Heart right ventricle (tissue), 16 donors: Measurements from ENCODE around the gene PARK7. TPM values are rescaled to one million over a fixed set of nuclear protein-coding genes. Genes with fewer than 3 reads are reported as not detected.

Experiments
- ATAC-seq, 8 donors: fragments of 200-7000 bp; cut with Tn5 transposase; one replicate each; pipeline ENCODE4 v1.9.1; 2020; ENCODE audit warnings: mild to moderate bottlenecking in 8 of 8, moderate library complexity in 8 of 8, moderate number of reproducible peaks in 1 of 8
- DNase-seq, 2 donors: peaks; one replicate each; pipeline ENCODE4 v3.0.0-alpha.2; 2020
- H3K27ac ChIP-seq, 10 donors: fragments of 200-600 bp; sonication (generic) in 2 of 10; one replicate each; pipeline versions ENCODE4 v1.5.0 to v1.8.0; 2020 to 2022; ENCODE audit warnings: mild to moderate bottlenecking in 3 of 10
- H3K27me3 ChIP-seq, 7 donors: fragments of 200-600 bp; one replicate each; pipeline ENCODE4 v1.8.0; 2021 to 2022; ENCODE audit warnings: mild to moderate bottlenecking in 2 of 7
- H3K36me3 ChIP-seq, 9 donors: fragments of 200-600 bp; sonication (generic) in 1 of 9; one replicate each; pipeline versions ENCODE4 v1.5.0 to v1.8.0; 2020 to 2022; ENCODE audit warnings: mild to moderate bottlenecking in 2 of 9
- H3K4me1 ChIP-seq, 9 donors: fragments of 200-600 bp; sonication (generic) in 1 of 9; one replicate each; pipeline versions ENCODE4 v1.5.0 to v1.8.0; 2020 to 2022; ENCODE audit warnings: mild to moderate bottlenecking in 4 of 9
- H3K4me3 ChIP-seq, 10 donors: fragments of 200-600 bp; sonication (generic) in 2 of 10; one replicate each; pipeline versions ENCODE4 v1.5.0 to v1.8.0; 2020 to 2022; ENCODE audit warnings: mild to moderate bottlenecking in 7 of 10, moderate library complexity in 2 of 10
- H3K9me3 ChIP-seq, 11 donors: fragments of 200-600 bp in 10 of 11; sonication (generic) in 2 of 11; one replicate each; pipeline versions ENCODE4 v1.5.0 to v1.8.0; 2013 to 2022; ENCODE audit warnings: mild to moderate bottlenecking in 2 of 11, control low read depth in 1 of 11, moderate library complexity in 1 of 11
- CTCF ChIP-seq, 9 donors: fragments of 200-600 bp; sonication (generic) in 2 of 9; IDR thresholded peaks; one replicate each; pipeline versions ENCODE4 v1.5.0 to v1.8.0; 2021 to 2022; ENCODE audit warnings: antibody characterized with exemption in 9 of 9, mild to moderate bottlenecking in 5 of 9, moderate library complexity in 1 of 9
- WGBS, 2 donors: extraction: QIAGEN DNeasy Blood & Tissue Kit; methylation state at CpG; one replicate each; pipeline ENCODE4 v1.1.7; 2013; ENCODE audit warnings: inconsistent platforms in 1 of 2; 5-methylcytosine and 5-hydroxymethylcytosine counted together
- intact Hi-C, 10 donors: fragments of 100-400 bp; cut with DNase I; formaldehyde crosslinking; loops; one replicate each; pipeline versions ENCODE4 v1.11.1 to v1.14.2; 2022
- polyA plus RNA-seq, 2 donors: library from polyadenylated mRNA; stranded (reverse); fragments of 200-250 nt; gene quantifications; one replicate each; pipeline ENCODE4 v1.2.3, GENCODE V29; 2013
- total RNA-seq, 10 donors: library from RNA; stranded (reverse); fragmentation: NEBNext Ultra II Directional in 3 of 10; extraction: Animal tissue kit (Norgen Biotek cat#: 25700) in 3 of 10; gene quantifications; one replicate each; pipeline versions ENCODE4 v1.2.1 to v1.2.4, GENCODE V29; 2021 to 2023
- donor health status: Arrhythmogenic right ventricular cardiomyopathy.
- donor health status: ischemic (EF 13 %, LVEDD 7.1; RV severe dilation, severe dysfunction).
- donor health status: healthy with polysubstance abuse.
- donor health status: DM: no; HTN: yes; CAD: no.
- donor health status: DM: no; HTN: no; CAD: no.
- donor health status: ischemic (EF 25% LVEDD 6.9; RV normal size, moderate dysfunction).
- donor health status: ischemic (EF 25% LVEDD 5.7; RV mildly dilated, moderate dysfunction).
- donor health status: healthy.
- donor health status: DM: yes; HTN: yes; CAD: no.
- donor health status: Ischemic cardiomyopathy.
- donor health status: ischemic (EF 35%, LVEDD 5.7; RV mildly dilated, moderate dysfunction).
- donor health status: nonischemic (EF 11% LVEDD 7.7; RV severe dilation, severe dysfunction).
- donor health status: DM: yes; HTN: yes; CAD: no.
- donor health status: PGD.
- donor health status: ischemic (EF 29% LVEDD 5.4; RV normal size, mild dysfunction).
- donor health status: nonischemic (EF 23%, LVEDD 6.1; RV moderate dilation, normal function).

PARK7 gene
- total and polyA plus RNA-seq, 12 donors: 322 to 462 (median 353) TPM

GRCh38 chr1:7931446-7931812 lies 30.1 kb upstream of the PARK7 start:
- H3K27me3 ChIP-seq: peaks cover 0 to 75% (median 32%) of the 10 kb centered on the region in 7 donors
- no peak for TF ChIP-seq CTCF (IDR thresholded peaks at IDR 0.05)
- no peak overlapping the region for H3K4me3 ChIP-seq
- WGBS, 2 donors: 76 to 79% methylated on average over 2 of the region's 2 CpGs
- no peaks in the 10 kb centered on the region for H3K4me1 ChIP-seq
- H3K27ac ChIP-seq: peak overlapping the region in 1 of 10 donors; percentile 2
- no peaks in the 10 kb centered on the region for H3K36me3 ChIP-seq
- ATAC-seq: no peak
- no peaks in the 10 kb centered on the region for H3K9me3 ChIP-seq
- intact Hi-C loops: no loop called here
- no peak for DNase-seq

- H3K4me1 ChIP-seq: no peaks in the 10 kb centered on the region
- intact Hi-C loops: no loop called here
- WGBS, 2 donors: 76 to 80% methylated on average over 15 of the region's 15 CpGs
- H3K27ac ChIP-seq: no peak overlapping the region
- no peak overlapping the region for H3K4me3 ChIP-seq
- no peaks in the 10 kb centered on the region for H3K36me3 ChIP-seq
- no peak for TF ChIP-seq CTCF (IDR thresholded peaks at IDR 0.05)
- DNase-seq (no peak), ATAC-seq (no peak)
- H3K27me3 ChIP-seq: peaks cover 0 to 75% (median 31%) of the 10 kb centered on the region in 7 donors
- H3K9me3 ChIP-seq: no peaks in the 10 kb centered on the region
These were observed 28.9 kb upstream of the PARK7 start for GRCh38 chr1:7932524-7933138.

GRCh38 chr1:7938070-7938469 lies 23.4 kb upstream of the PARK7 start:
- ATAC-seq (no peak), DNase-seq (no peak)
- H3K4me3 ChIP-seq: no peak overlapping the region
- intact Hi-C loops: no loop called here
- no peak overlapping the region for H3K27ac ChIP-seq
- H3K4me1 ChIP-seq: peaks cover 0 to 36% (median 17%) of the 10 kb centered on the region in 9 donors
- H3K9me3 ChIP-seq: no peaks in the 10 kb centered on the region
- no peaks in the 10 kb centered on the region for H3K36me3 ChIP-seq
- 65 to 68% methylated on average over 3 of the region's 3 CpGs for WGBS, 2 donors
- H3K27me3 ChIP-seq: peaks cover 0 to 75% (median 41%) of the 10 kb centered on the region in 7 donors
- no peak for TF ChIP-seq CTCF (IDR thresholded peaks at IDR 0.05)

GRCh38 chr1:7940034-7940433 lies 21.5 kb upstream of the PARK7 start:
- intact Hi-C loops: no loop called here
- peaks cover 0 to 62% (median 35%) of the 10 kb centered on the region in 7 donors for H3K27me3 ChIP-seq

More at GRCh38 chr1:7940034-7940433, 21.5 kb upstream of the PARK7 start:
- no peaks in the 10 kb centered on the region for H3K9me3 ChIP-seq
- H3K4me3 ChIP-seq: peak overlapping the region in 1 of 10 donors; percentile 16
- 86 to 89% methylated on average over 3 of the region's 3 CpGs for WGBS, 2 donors
- DNase-seq (no peak), ATAC-seq (no peak)
- no peak for TF ChIP-seq CTCF (IDR thresholded peaks at IDR 0.05)
- no peaks in the 10 kb centered on the region for H3K36me3 ChIP-seq
- peaks cover 0 to 50% (median 17%) of the 10 kb centered on the region in 9 donors for H3K4me1 ChIP-seq
- H3K27ac ChIP-seq: no peak overlapping the region
